Trophoblast cell (in vitro differentiated cells and primary cell): ENCODE results near the gene PLA2G3.

Source experiments
- DNase-seq, 2 donors: peaks; one replicate each; pipeline ENCODE4 v3.0.0-alpha.2; 2016
- H2AFZ ChIP-seq: 2 replicates; pipeline ENCODE4 v1.6.1; 2013; ENCODE audit warnings: low read length, moderate library complexity, mild to moderate bottlenecking; ENCODE audit not compliant: insufficient read depth, poor library complexity
- H2AK5ac ChIP-seq: 2 replicates; pipeline ENCODE4 v1.6.1; 2013; ENCODE audit warnings: mild to moderate bottlenecking, low read length
- H2BK120ac ChIP-seq: 2 replicates; pipeline ENCODE4 v1.6.1; 2013; ENCODE audit warnings: low read length, mild to moderate bottlenecking, moderate library complexity; ENCODE audit not compliant: insufficient read depth, poor library complexity
- H2BK12ac ChIP-seq: 2 replicates; pipeline ENCODE4 v1.6.1; 2013; ENCODE audit warnings: mild to moderate bottlenecking, low read length, moderate library complexity
- H2BK5ac ChIP-seq: 2 replicates; pipeline ENCODE4 v1.6.1; 2013; ENCODE audit warnings: low read length, low read depth, moderate library complexity, mild to moderate bottlenecking; ENCODE audit not compliant: poor library complexity
- H3K14ac ChIP-seq: 2 replicates; pipeline ENCODE4 v1.6.1; 2013; ENCODE audit warnings: mild to moderate bottlenecking, low read length
- H3K18ac ChIP-seq: 2 replicates; pipeline ENCODE4 v1.6.1; 2013; ENCODE audit warnings: mild to moderate bottlenecking, low read length
- H3K23ac ChIP-seq: 2 replicates; pipeline ENCODE4 v1.6.1; 2013; ENCODE audit warnings: low read length
- H3K27ac ChIP-seq: 2 replicates; pipeline ENCODE4 v1.5.1; 2013; ENCODE audit warnings: low read depth, mild to moderate bottlenecking, inconsistent platforms, low read length, moderate library complexity
- H3K27me3 ChIP-seq: 2 replicates; pipeline ENCODE4 v1.6.1; 2013; ENCODE audit warnings: inconsistent platforms, mild to moderate bottlenecking, low read length, moderate library complexity; ENCODE audit not compliant: insufficient read depth
- H3K36me3 ChIP-seq, 2 experiments: 1 replicate in 1 of 2; 2 replicates in 1 of 2; pipeline ENCODE4 v1.6.1; 2013; ENCODE audit warnings: low read length in 2 of 2, mild to moderate bottlenecking in 2 of 2, moderate library complexity in 1 of 2; ENCODE audit not compliant: insufficient read depth in 2 of 2, control insufficient read depth in 1 of 2
- H3K4ac ChIP-seq: 2 replicates; pipeline ENCODE4 v1.6.1; 2013; ENCODE audit warnings: low read depth, mild to moderate bottlenecking, low read length, moderate library complexity
- H3K4me1 ChIP-seq, 2 experiments: 1 replicate in 1 of 2; 2 replicates in 1 of 2; pipeline ENCODE4 v1.6.1; 2013; ENCODE audit warnings: low read length in 2 of 2, mild to moderate bottlenecking in 2 of 2, moderate library complexity in 1 of 2; ENCODE audit not compliant: insufficient read depth in 2 of 2, control insufficient read depth in 1 of 2
- H3K4me2 ChIP-seq: 2 replicates; pipeline ENCODE4 v1.6.1; 2013; ENCODE audit warnings: inconsistent platforms, mild to moderate bottlenecking, low read length, moderate library complexity
- H3K4me3 ChIP-seq: 2 replicates; pipeline ENCODE4 v1.5.1; 2013; ENCODE audit warnings: mild to moderate bottlenecking, low read depth, low read length, inconsistent platforms
- H3K79me1 ChIP-seq: one replicate; pipeline ENCODE4 v1.6.1; 2013; ENCODE audit warnings: low read length
- H3K79me2 ChIP-seq: 2 replicates; pipeline ENCODE4 v1.6.1; 2013; ENCODE audit warnings: low read length, mild to moderate bottlenecking; ENCODE audit not compliant: control insufficient read depth, insufficient read depth, poor library complexity
- H3K9ac ChIP-seq: 2 replicates; pipeline ENCODE4 v1.6.1; 2013; ENCODE audit warnings: mild to moderate bottlenecking, low read length
- H3K9me3 ChIP-seq: 2 replicates; pipeline ENCODE4 v1.6.1; 2013; ENCODE audit warnings: low read depth, mild to moderate bottlenecking, control low read depth, inconsistent platforms, low read length; ENCODE audit not compliant: insufficient read depth
- H4K12ac ChIP-seq: 2 replicates; pipeline ENCODE4 v1.6.1; 2013; ENCODE audit warnings: low read depth, mild to moderate bottlenecking, low read length, moderate library complexity
- H4K8ac ChIP-seq: 2 replicates; pipeline ENCODE4 v1.6.1; 2013; ENCODE audit warnings: low read depth, mild to moderate bottlenecking, low read length, moderate library complexity
- H4K91ac ChIP-seq: one replicate; pipeline ENCODE4 v1.6.1; 2013; ENCODE audit warnings: low read depth, mild to moderate bottlenecking, low read length, moderate library complexity
- WGBS: extraction: QIAGEN DNeasy Blood & Tissue Kit; methylation state at CpG from one replicate; pipeline ENCODE4 v1.1.7; 2013; ENCODE audit warnings: missing lambda C conversion rate; ENCODE audit not compliant: insufficient read length, insufficient coverage; ENCODE audit errors: extremely low coverage; 5-methylcytosine and 5-hydroxymethylcytosine counted together

PLA2G3 gene

DNA sequence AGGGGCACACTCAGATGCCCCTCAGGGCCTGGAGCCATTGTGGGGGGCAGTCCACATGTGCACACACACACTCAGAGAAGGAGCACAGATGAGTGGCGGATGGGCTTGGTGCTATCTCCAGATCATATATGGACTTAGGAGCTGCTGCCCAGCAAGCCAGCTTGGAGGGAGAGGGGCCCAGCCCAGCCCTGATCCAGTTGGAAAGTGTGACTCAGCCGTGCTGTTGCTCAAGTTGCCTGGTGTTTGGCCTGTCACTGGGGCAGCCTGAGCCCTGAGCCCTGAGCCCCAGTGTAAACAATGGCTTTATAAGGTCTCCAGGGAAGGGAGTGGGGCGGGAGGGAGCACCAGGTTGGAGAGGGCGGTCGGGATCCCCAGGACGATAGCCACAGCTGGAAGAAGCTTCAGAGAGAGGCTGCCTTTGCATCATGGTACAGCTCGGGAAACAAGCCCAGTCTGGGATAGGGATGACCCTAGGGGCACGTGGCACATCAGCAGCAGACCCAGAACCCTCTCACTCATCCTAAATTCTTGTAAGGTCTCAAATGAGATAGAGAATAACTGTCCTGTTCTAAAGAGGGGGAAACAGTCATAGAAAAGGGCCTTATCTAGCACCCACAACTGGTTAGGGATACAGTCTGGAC lies 37.7 kb downstream of the PLA2G3 start:
- H3K9ac ChIP-seq: no peak overlapping the region
- no peak overlapping the region for H3K4me2 ChIP-seq
- no peaks in the 10 kb centered on the region for H3K27me3 ChIP-seq
- H2AK5ac ChIP-seq: no peak overlapping the region
- no peak overlapping the region for H2AFZ ChIP-seq
- no peak overlapping the region for H2BK5ac ChIP-seq
- peak; percentile 92 to 93 for DNase-seq
- no peak overlapping the region for H3K14ac ChIP-seq
- H2BK120ac ChIP-seq: no peak overlapping the region
- H3K79me1 ChIP-seq: peaks cover 5% of the 10 kb centered on the region
- H3K79me2 ChIP-seq: peaks cover 4% of the 10 kb centered on the region
- no CpG with 5 or more reads among the region's 8 CpGs for WGBS
- H3K27ac ChIP-seq: no peak overlapping the region
- H3K36me3 ChIP-seq: peaks cover 53 to 60% of the 10 kb centered on the region in 2 experiments
- H3K4ac ChIP-seq: no peak overlapping the region
- H4K91ac ChIP-seq: no peak overlapping the region
- no peak overlapping the region for H4K8ac ChIP-seq
- peaks cover 11 to 12% of the 10 kb centered on the region in 2 experiments for H3K4me1 ChIP-seq
- H3K9me3 ChIP-seq: no peaks in the 10 kb centered on the region
- no peak overlapping the region for H3K18ac ChIP-seq
- no peak overlapping the region for H4K12ac ChIP-seq
- H3K4me3 ChIP-seq: no peak overlapping the region
- no peak overlapping the region for H2BK12ac ChIP-seq
- H3K23ac ChIP-seq: no peak overlapping the region

DNA sequence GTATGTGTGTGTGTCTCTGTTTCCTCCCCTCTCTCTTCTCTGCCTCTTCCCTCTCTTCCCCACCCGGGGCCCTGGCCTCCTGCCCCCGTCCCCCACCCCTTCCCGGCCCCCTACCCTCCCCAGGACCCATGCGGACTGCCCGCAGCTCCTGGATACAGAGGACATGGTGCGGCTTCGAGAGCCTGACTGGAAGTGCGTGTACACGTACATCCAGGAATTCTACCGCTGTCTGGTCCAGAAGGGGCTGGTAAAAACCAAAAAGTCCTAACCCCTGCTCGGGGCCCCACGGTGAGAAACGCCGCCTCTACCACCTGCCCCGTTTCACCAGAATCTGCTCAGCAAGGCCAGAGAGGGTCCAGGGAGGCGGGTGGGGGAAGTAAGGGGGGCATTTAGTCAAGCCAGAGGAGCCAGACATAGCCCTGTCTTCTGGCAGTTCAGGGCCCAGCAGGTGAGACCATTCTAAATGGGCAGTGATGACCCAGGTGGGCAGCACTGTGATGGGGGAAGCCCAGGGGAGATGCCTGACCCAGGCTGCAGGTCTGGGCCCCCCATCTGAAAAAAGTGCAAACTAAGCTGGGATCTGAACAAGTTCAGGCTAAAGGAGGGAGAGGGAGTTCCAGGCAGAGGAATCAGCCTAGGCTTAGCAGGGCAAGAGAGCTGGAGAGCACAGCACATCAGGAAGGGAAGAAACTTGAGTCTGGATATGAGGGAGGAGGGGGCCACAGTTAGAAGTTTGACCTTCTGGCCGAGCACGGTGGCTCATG lies 39.4 kb downstream of the PLA2G3 start:
- Histone ChIP-seq H3K4ac (no peak overlapping the region), H2AK5ac (no peak overlapping the region), H3K27ac (no peak overlapping the region), H3K36me3 (peaks cover 64 to 73% of the 10 kb centered on the region in 2 experiments), H3K79me2 (no peaks in the 10 kb centered on the region), H3K4me2 (no peak overlapping the region), H4K12ac (no peak overlapping the region), H3K9me3 (peaks cover 2% of the 10 kb centered on the region), H3K4me3 (peak overlapping the region; percentile 53), H3K79me1 (no peaks in the 10 kb centered on the region), H4K91ac (no peak overlapping the region), H4K8ac (no peak overlapping the region), H3K14ac (no peak overlapping the region), H2BK5ac (no peak overlapping the region), H3K27me3 (no peaks in the 10 kb centered on the region), H3K9ac (no peak overlapping the region), H3K23ac (no peak overlapping the region), H3K18ac (no peak overlapping the region), H2AFZ (no peak overlapping the region), H2BK12ac (no peak overlapping the region), H2BK120ac (no peak overlapping the region), H3K4me1 (peaks cover 0 to 4% of the 10 kb centered on the region in 2 experiments)
- DNase-seq: no peak
- WGBS: no CpG with 5 or more reads among the region's 18 CpGs

DNA sequence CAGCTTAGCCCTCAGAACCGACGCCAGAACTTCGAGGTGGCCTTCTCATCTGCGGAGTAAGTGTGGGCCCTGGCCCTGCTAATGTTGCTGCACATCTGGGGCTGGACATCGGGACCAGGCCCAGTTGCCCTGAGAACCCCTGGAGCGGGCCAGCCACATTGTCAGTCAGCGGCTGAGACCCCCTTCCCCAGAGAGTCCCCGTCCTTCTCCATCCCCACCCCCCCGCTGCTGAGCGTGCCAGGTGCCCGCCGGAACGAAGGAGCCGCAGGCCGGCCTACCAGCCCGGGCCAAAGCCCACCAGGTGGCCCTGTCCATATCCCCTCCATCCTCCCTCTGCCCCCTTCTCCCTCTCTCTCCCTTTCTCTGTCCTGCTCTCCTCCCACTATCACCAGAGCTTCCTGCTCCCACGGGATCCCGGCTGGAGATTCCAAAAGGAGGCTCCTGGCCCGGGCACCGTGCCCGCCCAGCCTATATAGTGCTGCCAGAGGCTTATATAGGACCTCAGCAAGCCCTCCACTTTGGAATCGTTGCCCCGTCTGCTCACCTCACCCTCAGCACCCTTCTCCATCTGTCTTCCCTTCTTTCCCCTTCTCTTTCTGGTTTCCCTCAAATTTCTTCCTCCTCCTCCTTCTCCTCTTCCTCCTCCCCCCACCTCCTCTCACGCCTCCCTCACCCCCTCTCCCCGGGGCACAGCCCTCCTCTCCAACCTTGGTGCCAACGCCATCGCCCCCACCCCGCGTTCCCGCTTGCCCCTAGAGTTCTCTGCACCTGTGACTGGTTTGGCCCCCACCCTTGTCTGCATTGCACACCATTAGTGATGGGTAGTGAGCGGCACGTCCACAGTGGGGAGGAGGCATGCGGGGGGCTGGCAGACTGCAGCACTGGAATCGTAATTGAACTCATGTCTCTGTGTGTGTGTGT lies 40.2 kb downstream of the PLA2G3 start:
- 90% methylated on average over 1 of the region's 34 CpGs for WGBS

DNA sequence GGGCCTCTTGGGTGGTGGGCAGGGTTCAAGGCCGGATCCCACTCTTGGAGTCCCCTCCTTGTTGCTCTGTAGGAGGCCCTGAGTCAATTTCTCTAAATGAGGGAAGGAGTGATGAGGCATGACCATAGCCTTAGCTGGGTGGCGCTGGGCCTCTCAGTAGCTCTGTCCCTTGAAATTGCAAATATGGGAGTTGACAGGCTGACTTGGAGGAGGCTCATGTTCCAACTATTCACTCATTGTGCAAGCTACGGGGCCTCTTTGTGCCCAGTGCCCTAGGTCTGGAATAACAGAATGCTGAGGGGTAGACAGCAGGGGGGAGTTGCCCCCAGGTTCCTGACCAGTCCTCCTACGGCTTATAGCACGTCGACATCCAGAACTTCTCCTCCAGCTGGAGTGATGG lies 40.9 kb downstream of the PLA2G3 start:
- H4K91ac ChIP-seq: no peak overlapping the region
- WGBS: no CpG with 5 or more reads among the region's 6 CpGs
- H3K27me3 ChIP-seq: no peaks in the 10 kb centered on the region
- H3K4me1 ChIP-seq: no peaks in the 10 kb centered on the region
- no peak overlapping the region for H2BK5ac ChIP-seq
- no peak overlapping the region for H2BK120ac ChIP-seq
- H3K23ac ChIP-seq: no peak overlapping the region
- H3K18ac ChIP-seq: no peak overlapping the region
- no peak overlapping the region for H4K12ac ChIP-seq
- no peak overlapping the region for H2AK5ac ChIP-seq
- no peaks in the 10 kb centered on the region for H3K79me1 ChIP-seq
- H3K14ac ChIP-seq: no peak overlapping the region
- H3K4me3 ChIP-seq: no peak overlapping the region
- H2BK12ac ChIP-seq: no peak overlapping the region
- no peak overlapping the region for H2AFZ ChIP-seq
- no peak overlapping the region for H4K8ac ChIP-seq
- DNase-seq: peak; percentile 32 to 42
- H3K9ac ChIP-seq: no peak overlapping the region
- no peak overlapping the region for H3K4ac ChIP-seq
- H3K9me3 ChIP-seq: peaks cover 2% of the 10 kb centered on the region
- no peak overlapping the region for H3K4me2 ChIP-seq
- H3K27ac ChIP-seq: no peak overlapping the region
- no peaks in the 10 kb centered on the region for H3K79me2 ChIP-seq
- H3K36me3 ChIP-seq: peaks cover 72 to 87% of the 10 kb centered on the region in 2 experiments

More for the DNA sequence above, 40.2 kb downstream of the PLA2G3 start:
- no peak overlapping the region for H3K23ac ChIP-seq
- peaks cover 0 to 4% of the 10 kb centered on the region in 2 experiments for H3K4me1 ChIP-seq
- H4K8ac ChIP-seq: no peak overlapping the region
- no peak overlapping the region for H2BK120ac ChIP-seq
- H3K9me3 ChIP-seq: peaks cover 2% of the 10 kb centered on the region
- no peak overlapping the region for H4K12ac ChIP-seq
- H3K18ac ChIP-seq: no peak overlapping the region
- no peak overlapping the region for H3K9ac ChIP-seq
- no peaks in the 10 kb centered on the region for H3K79me2 ChIP-seq
- H2BK5ac ChIP-seq: no peak overlapping the region
- H3K14ac ChIP-seq: no peak overlapping the region
- H3K27ac ChIP-seq: no peak overlapping the region
- H2AFZ ChIP-seq: no peak overlapping the region
- no peak overlapping the region for H3K4ac ChIP-seq
- H3K27me3 ChIP-seq: no peaks in the 10 kb centered on the region
- H2AK5ac ChIP-seq: no peak overlapping the region
- peaks cover 71 to 81% of the 10 kb centered on the region in 2 experiments for H3K36me3 ChIP-seq
- no peak overlapping the region for H4K91ac ChIP-seq
- no peaks in the 10 kb centered on the region for H3K79me1 ChIP-seq
- no peak overlapping the region for H3K4me2 ChIP-seq
- DNase-seq: no peak
- H3K4me3 ChIP-seq: peak overlapping the region; percentile 53
- no peak overlapping the region for H2BK12ac ChIP-seq
